HL-60 (cell line): ENCODE results near the gene CTSS.

Experiments
- GABPA ChIP-seq: IDR thresholded peaks from 2 replicates; pipeline ENCODE4 v1.6.1; 2012; ENCODE audit warnings: low read depth
- POLR2AphosphoS5 ChIP-seq: IDR thresholded peaks from 2 replicates; pipeline ENCODE4 v1.6.1; 2012; ENCODE audit warnings: low read depth
- SPI1 ChIP-seq: IDR thresholded peaks from 2 replicates; pipeline ENCODE4 v1.6.1; 2012; ENCODE audit warnings: low read depth, mild to moderate bottlenecking, borderline replicate concordance
- TF ChIP-seq, protein P1 (sequence below): IDR thresholded peaks from one replicate; pipeline ENCODE4 v1.5.1; 2011; ENCODE audit warnings: low read length, control low read depth, inconsistent platforms; ENCODE audit not compliant: insufficient read depth
- TF ChIP-seq, protein P2 (sequence below): IDR thresholded peaks from 2 replicates; pipeline ENCODE4 v1.6.1; 2012; ENCODE audit warnings: low read depth; ENCODE audit not compliant: insufficient replicate concordance

DNA sequence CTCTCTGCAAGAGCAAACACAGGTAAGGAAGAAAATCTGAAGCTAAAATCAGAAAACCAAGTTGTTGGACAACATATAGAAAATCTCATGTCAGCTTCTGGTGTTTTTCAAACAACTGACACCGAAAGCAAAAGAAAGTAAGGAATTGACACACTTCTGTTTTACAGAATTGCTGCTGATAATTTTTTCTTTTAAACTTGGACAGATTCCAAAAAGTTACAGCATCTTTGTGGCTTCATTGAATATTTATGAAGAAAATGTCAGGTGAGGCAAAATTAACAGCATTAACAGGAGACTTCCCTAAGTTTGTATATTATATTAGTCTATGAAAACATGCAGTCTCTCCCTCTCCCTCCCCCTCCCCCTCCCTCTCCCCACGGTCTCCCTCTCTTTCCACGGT lies 14.9 kb upstream of the CTSS start:
- TF ChIP-seq GABPA: no peak
- TF ChIP-seq, protein P1, sequence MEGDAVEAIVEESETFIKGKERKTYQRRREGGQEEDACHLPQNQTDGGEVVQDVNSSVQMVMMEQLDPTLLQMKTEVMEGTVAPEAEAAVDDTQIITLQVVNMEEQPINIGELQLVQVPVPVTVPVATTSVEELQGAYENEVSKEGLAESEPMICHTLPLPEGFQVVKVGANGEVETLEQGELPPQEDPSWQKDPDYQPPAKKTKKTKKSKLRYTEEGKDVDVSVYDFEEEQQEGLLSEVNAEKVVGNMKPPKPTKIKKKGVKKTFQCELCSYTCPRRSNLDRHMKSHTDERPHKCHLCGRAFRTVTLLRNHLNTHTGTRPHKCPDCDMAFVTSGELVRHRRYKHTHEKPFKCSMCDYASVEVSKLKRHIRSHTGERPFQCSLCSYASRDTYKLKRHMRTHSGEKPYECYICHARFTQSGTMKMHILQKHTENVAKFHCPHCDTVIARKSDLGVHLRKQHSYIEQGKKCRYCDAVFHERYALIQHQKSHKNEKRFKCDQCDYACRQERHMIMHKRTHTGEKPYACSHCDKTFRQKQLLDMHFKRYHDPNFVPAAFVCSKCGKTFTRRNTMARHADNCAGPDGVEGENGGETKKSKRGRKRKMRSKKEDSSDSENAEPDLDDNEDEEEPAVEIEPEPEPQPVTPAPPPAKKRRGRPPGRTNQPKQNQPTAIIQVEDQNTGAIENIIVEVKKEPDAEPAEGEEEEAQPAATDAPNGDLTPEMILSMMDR: no peak
- no peak for TF ChIP-seq POLR2AphosphoS5
- no peak for TF ChIP-seq SPI1
- TF ChIP-seq, protein P2, sequence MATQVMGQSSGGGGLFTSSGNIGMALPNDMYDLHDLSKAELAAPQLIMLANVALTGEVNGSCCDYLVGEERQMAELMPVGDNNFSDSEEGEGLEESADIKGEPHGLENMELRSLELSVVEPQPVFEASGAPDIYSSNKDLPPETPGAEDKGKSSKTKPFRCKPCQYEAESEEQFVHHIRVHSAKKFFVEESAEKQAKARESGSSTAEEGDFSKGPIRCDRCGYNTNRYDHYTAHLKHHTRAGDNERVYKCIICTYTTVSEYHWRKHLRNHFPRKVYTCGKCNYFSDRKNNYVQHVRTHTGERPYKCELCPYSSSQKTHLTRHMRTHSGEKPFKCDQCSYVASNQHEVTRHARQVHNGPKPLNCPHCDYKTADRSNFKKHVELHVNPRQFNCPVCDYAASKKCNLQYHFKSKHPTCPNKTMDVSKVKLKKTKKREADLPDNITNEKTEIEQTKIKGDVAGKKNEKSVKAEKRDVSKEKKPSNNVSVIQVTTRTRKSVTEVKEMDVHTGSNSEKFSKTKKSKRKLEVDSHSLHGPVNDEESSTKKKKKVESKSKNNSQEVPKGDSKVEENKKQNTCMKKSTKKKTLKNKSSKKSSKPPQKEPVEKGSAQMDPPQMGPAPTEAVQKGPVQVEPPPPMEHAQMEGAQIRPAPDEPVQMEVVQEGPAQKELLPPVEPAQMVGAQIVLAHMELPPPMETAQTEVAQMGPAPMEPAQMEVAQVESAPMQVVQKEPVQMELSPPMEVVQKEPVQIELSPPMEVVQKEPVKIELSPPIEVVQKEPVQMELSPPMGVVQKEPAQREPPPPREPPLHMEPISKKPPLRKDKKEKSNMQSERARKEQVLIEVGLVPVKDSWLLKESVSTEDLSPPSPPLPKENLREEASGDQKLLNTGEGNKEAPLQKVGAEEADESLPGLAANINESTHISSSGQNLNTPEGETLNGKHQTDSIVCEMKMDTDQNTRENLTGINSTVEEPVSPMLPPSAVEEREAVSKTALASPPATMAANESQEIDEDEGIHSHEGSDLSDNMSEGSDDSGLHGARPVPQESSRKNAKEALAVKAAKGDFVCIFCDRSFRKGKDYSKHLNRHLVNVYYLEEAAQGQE: no peak
